ENCODE data around the gene KCNK5. TPM values are rescaled to one million over a fixed set of nuclear protein-coding genes. Genes with fewer than 3 reads are reported as not detected.

The KCNK5 gene
- 10 to 100 TPM; 16.9 to 31.0 TPM for total RNA-seq

- ATAC-seq = peak; percentile 94
- Histone ChIP-seq H3K27ac (peak within 1 kb of the TSS; percentile 17 to 84 (median 66)), H3K9me3 (no peaks in the 10 kb centered on the region), H3K27me3 (no peaks in the 10 kb centered on the region), H3K4me1 (peaks cover 20% of the 10 kb centered on the region), H3K36me3 (replicated peaks in 1 of 2; ENCODE audit: insufficient read depth in 1 of 2, low read depth in 2 of 2) (no peaks in the 10 kb centered on the region), H3K4me3 (peak within 1 kb of the TSS; percentile 56 to 68)
- DNase-seq = peak; percentile 86 to 93 (median 88)
- peak; percentile 69 to 86 (median 86) for TF ChIP-seq POLR2A (IDR thresholded peaks at IDR 0.05)
- TF ChIP-seq, protein P1, sequence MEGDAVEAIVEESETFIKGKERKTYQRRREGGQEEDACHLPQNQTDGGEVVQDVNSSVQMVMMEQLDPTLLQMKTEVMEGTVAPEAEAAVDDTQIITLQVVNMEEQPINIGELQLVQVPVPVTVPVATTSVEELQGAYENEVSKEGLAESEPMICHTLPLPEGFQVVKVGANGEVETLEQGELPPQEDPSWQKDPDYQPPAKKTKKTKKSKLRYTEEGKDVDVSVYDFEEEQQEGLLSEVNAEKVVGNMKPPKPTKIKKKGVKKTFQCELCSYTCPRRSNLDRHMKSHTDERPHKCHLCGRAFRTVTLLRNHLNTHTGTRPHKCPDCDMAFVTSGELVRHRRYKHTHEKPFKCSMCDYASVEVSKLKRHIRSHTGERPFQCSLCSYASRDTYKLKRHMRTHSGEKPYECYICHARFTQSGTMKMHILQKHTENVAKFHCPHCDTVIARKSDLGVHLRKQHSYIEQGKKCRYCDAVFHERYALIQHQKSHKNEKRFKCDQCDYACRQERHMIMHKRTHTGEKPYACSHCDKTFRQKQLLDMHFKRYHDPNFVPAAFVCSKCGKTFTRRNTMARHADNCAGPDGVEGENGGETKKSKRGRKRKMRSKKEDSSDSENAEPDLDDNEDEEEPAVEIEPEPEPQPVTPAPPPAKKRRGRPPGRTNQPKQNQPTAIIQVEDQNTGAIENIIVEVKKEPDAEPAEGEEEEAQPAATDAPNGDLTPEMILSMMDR (IDR thresholded peaks at IDR 0.05) = peak; percentile 72 to 92 (median 80)
- WGBS, 2 donors = 0% methylated on average over 19 to 73 of the region's 73 CpGs
- intact Hi-C loops (cut with DNase I) = no loop called here
Measured at GRCh38 chr6:39228992-39229767, at the start of gene KCNK5. Gene KCNK5, minus strand, starts transcription at chr6:39229475. Its CDS starts 364 bp downstream, at chr6:39229111.

GRCh38 chr6:39276379-39276995 is 47.2 kb upstream of the KCNK5 start:
- ATAC-seq (no peak), DNase-seq (no peak)
- no peak overlapping the region for H3K4me3 ChIP-seq
- H3K27me3 ChIP-seq = no peaks in the 10 kb centered on the region
- intact Hi-C loops (cut with DNase I) = no loop called here
- H3K36me3 ChIP-seq (replicated peaks in 1 of 2; ENCODE audit: insufficient read depth in 1 of 2, low read depth in 2 of 2) = no peaks in the 10 kb centered on the region
- WGBS, 2 donors = 94% methylated on average over 3 of the region's 3 CpGs
- no peak for TF ChIP-seq POLR2A (IDR thresholded peaks at IDR 0.05)
- TF ChIP-seq, protein P1 (IDR thresholded peaks at IDR 0.05) = no peak
- no peaks in the 10 kb centered on the region for H3K4me1 ChIP-seq
- no peaks in the 10 kb centered on the region for H3K9me3 ChIP-seq
- H3K27ac ChIP-seq = no peak overlapping the region

DNA sequence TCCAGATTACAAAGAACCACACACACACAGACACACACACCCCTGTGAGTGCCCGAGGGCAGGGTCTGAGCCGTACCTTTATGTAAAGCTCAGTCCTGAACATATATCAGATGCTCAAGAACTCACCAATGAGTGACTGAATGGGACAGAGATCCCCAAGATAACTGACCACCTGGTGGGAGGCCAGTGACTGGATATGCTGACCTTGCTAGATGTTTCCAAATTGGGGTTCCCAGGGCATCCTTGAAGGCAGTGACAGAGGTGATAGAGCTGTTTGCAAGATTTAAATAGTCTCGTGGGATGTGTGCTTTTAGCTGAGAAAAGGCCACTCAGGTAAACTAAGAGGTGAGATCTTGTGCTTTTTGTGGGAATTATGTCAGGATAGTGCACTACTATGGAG is 45.6 kb upstream of the KCNK5 start:
- no peak for DNase-seq
- no peaks in the 10 kb centered on the region for H3K27me3 ChIP-seq
- H3K4me3 ChIP-seq = no peak overlapping the region
- H3K36me3 ChIP-seq (replicated peaks in 1 of 2; ENCODE audit: insufficient read depth in 1 of 2, low read depth in 2 of 2) = no peaks in the 10 kb centered on the region
- ATAC-seq = no peak
- H3K27ac ChIP-seq = no peak overlapping the region
- TF ChIP-seq, protein P1 (IDR thresholded peaks at IDR 0.05) = no peak
- TF ChIP-seq POLR2A (IDR thresholded peaks at IDR 0.05) = no peak
- no peaks in the 10 kb centered on the region for H3K4me1 ChIP-seq
- no peaks in the 10 kb centered on the region for H3K9me3 ChIP-seq
- 61 to 84% methylated on average over 3 of the region's 3 CpGs for WGBS, 2 donors
- intact Hi-C loops (cut with DNase I) = no loop called here

DNA sequence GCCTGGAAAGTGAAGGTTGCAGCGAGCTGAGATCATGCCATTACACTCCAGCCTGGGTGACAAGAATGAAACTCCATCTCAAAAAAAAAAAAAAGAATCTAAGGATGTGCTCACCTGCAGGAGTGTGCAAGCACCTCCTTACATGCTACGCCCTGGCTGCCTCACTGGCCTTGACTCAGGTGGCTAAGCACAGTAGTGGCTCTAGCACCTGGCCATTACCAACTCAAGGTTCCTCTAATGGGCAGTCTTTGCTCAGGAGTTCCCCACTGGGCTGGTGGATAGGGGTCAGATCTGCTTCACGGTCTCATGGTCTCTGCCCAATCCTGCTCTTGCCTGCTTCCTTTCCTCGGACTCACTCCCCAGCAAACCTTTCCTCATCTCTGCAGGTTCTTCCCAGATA is 45.2 kb upstream of the KCNK5 start:
- 71 to 76% methylated on average over 4 of the region's 4 CpGs for WGBS, 2 donors
- H3K4me3 ChIP-seq = no peak overlapping the region
- TF ChIP-seq, protein P1 (IDR thresholded peaks at IDR 0.05) = no peak
- no peak for TF ChIP-seq POLR2A (IDR thresholded peaks at IDR 0.05)
- intact Hi-C loops (cut with DNase I) = no loop called here
- no peaks in the 10 kb centered on the region for H3K36me3 ChIP-seq (replicated peaks in 1 of 2; ENCODE audit: insufficient read depth in 1 of 2, low read depth in 2 of 2)
- ATAC-seq (no peak), DNase-seq (no peak)
- no peaks in the 10 kb centered on the region for H3K27me3 ChIP-seq
- H3K27ac ChIP-seq = no peak overlapping the region
- H3K4me1 ChIP-seq = no peaks in the 10 kb centered on the region
- no peaks in the 10 kb centered on the region for H3K9me3 ChIP-seq
